HG03135 (cell line): ENCODE measurements around the gene P4HA2.
A peak's percentile ranks its signal among the peaks of the same experiment; 100 is the strongest.

Experiments
- ATAC-seq: cut with Tn5 transposase; IDR thresholded peaks from one replicate; pipeline ENCODE4 v1.9.1; 2021; ENCODE audit warnings: mild to moderate bottlenecking, moderate library complexity; ENCODE audit not compliant: unreplicated experiment

The P4HA2 gene

GRCh38 chr5:132205385-132206125 lies 22.1 kb downstream of the P4HA2 start:
- no peak for ATAC-seq

DNA sequence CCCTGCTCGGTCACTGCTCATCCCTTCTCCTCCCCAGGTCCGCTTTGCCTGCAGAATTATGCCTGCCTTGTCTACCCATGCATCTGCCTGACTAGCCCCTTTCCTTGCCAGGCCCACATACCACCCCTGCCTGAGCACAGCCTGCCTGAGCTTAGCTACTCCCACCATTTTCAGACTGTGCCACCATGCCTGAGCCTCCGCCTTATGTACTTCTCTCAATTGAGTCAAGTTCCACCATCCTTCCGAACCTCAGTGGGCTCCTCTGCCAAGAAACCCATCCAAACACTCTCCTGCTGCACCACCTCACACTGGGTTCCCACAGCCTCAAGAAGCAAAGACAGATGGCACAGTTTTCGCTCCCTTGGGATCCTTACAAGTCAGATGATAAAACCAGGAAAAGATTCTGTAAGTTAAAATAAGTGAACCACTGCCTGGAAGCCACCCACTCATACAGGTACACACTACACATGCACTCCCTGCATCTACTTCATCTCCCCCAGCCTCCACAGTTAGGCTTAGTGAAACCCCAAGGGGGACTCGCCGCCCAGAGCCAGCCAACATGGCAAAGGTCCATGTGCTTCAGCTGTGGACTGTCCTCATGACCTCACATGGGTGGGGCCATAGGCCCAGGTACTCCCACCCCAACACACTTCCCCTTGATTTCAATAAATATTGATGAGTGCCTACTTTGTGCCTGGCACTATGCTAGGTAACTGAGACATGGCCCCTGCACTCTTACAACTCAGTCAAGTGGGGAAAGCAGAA lies 23.1 kb downstream of the P4HA2 start:
- ATAC-seq, result no peak

GRCh38 chr5:132203916-132204315 lies 23.7 kb downstream of the P4HA2 start:
- no peak for ATAC-seq

- no peak for ATAC-seq
These were observed 24.2 kb downstream of the P4HA2 start for GRCh38 chr5:132203464-132203818.

- ATAC-seq, result no peak
These were observed 24.8 kb downstream of the P4HA2 start for GRCh38 chr5:132202711-132203463.

- ATAC-seq, result no peak
These were observed 28.5 kb downstream of the P4HA2 start for GRCh38 chr5:132199116-132199680.

DNA sequence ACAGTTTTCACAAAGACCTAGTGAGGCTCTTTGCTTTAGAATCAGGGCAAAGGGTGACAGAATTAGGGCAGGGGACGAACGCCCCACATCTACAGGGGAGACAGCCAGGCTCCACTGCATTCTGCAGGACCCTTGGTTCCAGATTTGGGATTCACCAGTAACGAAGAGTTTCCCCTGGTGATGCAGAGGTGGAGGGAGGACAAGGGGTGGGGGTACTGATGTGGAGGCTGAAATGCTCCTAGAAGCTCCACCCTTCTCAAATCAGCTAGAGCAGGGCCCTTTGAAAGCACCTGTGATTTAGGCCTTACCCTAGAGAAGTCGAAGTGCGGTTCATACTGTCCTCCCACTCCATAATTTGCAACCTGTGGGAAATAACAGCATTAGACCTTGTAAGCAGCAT lies 29.1 kb downstream of the P4HA2 start:
- no peak for ATAC-seq

GRCh38 chr5:132195727-132196126 lies 31.9 kb downstream of the P4HA2 start:
- no peak for ATAC-seq

- ATAC-seq, result no peak
These were observed 34.4 kb downstream of the P4HA2 start for GRCh38 chr5:132193165-132193694.

DNA sequence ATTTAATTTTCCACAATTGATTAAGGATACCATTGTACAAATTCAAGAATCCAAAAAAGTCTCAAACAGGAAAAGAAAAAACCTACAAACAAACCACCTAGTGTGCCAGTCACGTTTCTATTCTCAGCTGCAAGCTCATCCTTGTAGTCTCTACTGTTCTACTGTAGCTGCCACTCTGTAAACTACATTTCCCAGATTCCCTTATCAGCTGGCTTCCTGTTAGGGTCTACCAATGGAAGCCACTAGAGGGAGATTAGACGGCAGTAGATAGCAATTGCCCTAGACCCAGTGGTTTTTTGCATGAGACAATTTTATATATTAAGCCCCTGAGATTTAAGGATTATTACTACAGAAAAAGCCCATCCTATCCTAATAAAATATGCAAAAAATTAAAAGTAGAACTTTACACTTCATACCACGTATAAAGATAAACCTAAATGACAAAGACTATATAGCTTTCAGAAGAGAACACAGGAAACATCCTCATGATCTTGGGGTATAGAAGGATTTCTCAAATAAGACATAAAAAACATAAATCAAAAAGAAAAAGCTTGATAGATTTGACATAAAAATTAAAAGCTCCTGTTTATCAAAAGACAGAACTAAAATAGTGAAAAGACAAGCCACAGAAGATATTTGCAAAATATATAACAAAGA lies 37.4 kb downstream of the P4HA2 start:
- ATAC-seq, result peak; percentile 88

DNA sequence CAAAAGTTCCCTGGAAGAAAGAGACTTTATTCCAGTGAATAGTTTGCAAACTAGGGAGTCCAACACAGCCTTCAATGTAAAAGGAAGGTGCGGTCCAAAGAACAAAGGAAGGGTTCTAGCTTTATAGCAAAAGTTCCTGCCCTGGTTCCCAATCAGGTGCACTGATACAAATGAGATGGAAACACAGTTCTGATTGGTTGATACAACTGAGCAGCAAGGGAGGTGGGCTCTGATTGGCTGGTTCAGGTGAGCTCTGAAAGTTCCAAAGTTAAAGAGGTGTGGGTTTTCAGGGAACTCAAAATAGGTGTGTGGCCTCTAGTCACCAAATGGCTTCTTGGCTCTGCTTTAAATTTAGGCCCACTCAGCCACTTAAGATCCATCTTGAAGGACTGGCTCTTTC lies 43.1 kb downstream of the P4HA2 start:
- no peak for ATAC-seq

DNA sequence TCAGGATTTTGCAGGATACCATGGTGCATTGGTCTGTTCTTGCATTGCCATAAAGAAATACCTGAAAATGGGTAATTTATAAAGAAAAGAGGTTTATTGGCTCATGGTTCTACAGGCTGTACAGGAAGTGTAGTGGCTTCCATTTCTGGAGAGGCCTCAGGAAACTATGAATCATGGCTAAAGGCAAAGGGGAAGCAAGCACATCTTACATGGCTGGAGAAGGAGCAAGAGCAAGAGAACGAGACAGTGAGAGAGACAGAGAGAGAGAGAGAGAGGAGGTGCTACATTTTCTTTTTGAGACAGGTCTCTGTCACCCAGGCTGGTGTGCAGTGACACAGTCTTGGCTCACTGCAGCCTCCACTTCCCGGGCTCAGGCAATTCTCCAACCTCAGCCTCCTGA lies 43.9 kb downstream of the P4HA2 start:
- no peak for ATAC-seq

- no peak for ATAC-seq
These were observed 45.2 kb downstream of the P4HA2 start for GRCh38 chr5:132182359-132183040.

GRCh38 chr5:132181011-132181629 lies 46.5 kb downstream of the P4HA2 start:
- no peak for ATAC-seq

DNA sequence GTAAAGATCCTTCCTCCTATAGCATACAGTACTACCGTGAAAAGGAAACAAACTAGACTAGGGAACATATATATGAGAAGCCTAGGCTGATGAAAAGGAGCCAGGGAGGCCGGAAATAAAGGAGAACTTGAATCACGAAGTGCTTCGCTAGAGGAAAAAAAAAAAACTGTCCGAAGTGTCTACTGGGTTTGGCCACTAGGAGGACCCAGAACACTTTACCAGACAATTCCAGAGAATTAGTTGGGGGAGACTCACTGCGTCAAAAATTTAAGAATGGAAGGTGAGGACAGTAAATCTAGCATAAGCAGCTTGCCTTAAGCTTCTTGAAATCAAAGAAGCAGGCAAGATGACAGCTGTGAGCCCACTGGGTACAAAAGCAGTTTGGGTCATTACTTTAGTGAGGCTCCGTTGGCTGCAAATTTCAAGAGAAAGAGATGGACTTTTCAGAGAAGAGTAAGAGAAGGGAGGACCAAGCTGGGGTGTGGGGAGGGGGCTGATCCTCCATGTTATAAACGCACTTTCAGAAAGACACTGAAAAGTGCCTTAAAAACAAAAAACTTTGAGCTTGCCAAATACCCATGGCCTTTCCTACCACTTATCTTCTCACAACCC lies 47.4 kb downstream of the P4HA2 start:
- ATAC-seq, result no peak

DNA sequence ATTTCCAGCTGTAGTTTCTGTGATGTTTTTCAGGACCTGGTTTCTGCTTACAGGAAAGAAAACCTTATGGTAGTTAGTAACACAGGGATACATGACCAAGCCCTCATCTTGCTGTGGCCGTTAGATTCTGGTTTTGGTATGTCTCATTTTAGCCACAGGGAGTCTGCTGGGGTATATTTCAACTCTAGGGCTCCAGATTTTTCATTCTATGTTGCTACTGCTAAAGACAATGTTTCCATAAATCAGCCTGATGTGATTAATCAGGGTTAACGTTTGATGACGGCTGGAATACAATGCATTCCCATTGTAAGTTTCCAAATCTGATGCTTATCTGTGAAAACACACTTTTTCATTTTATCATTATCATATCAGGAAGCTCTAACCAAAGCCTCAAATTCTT lies 48.2 kb downstream of the P4HA2 start:
- ATAC-seq, result no peak

DNA sequence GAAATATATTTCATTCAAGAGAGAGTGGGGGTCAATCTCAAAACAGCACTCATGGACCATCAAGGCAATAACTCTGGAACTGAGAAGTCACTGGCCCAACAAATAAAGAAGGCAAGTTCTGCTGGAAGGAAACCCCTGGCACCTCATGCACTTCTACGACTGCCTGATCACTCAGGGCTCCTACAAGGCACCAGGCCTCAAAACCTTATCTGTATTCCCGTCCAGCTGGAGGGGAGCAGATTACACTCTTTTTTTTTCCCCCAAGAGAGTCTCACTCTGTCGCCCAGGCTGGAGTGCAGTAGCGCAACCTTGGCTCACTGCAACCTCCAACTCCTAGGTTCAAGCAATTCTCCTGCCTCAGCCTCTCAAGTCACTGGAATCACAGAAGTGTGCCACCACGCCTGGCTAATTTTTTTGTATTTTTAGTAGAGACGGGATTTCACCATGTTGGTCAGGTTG lies 49.9 kb downstream of the P4HA2 start:
- no peak for ATAC-seq

GRCh38 chr5:132176987-132177386 lies 50.7 kb downstream of the P4HA2 start:
- ATAC-seq, result no peak

DNA sequence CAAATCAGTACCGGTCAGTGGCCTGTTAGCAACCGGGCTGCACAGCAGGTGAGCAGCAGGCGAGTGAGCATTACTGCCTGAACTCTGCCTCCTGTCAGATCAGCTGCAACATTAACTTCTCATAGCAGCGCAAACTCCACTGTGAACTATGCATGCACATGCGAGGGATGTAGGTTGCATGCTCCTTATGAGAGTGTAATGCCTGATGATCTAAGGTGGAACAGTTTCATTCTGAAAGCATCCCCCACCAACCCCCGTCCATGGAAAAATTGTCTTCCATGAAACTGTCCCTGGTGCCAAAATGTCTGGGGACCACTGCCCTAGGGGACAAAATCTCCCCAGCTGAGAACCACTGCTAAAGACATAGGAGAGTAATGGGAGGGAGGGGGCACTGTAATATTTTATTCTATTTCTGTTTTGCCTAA lies 51.1 kb downstream of the P4HA2 start:
- ATAC-seq, result no peak
